WTC11 (cell line): ENCODE results near the gene LRRK2. TPM values are rescaled to one million over a fixed set of nuclear protein-coding genes. Genes with fewer than 3 reads are reported as not detected.

Source experiments
- ATAC-seq: fragments of 200-7000 bp; cut with Tn5 transposase; 2 replicates; pipeline ENCODE4 v1.10.0; 2021; ENCODE audit warnings: mild to moderate bottlenecking, moderate library complexity
- CTCF ChIA-PET: fragments of 300-600 bp; sonication (Branson Sonifier 250); formaldehyde crosslinking; loops from one replicate; lab custom pipeline; 2021; ENCODE audit warnings: antibody characterized with exemption; lab: Charles Lee
- POLR2A ChIA-PET: fragments of 350-600 bp; sonication (Branson Sonifier 250); formaldehyde crosslinking; loops from one replicate; lab custom pipeline; 2021; ENCODE audit warnings: antibody characterized with exemption; lab: Charles Lee
- DNase-seq: peaks from one replicate; pipeline ENCODE4 v3.0.0; 2021; ENCODE audit warnings: low spot score
- H3K27ac Mint-ChIP-seq: 2 replicates; pipeline ENCODE4 v1.8.0; 2021; ENCODE audit warnings: mixed read lengths
- H3K27me3 Mint-ChIP-seq: 2 replicates; pipeline ENCODE4 v1.8.0; 2021; ENCODE audit warnings: low read depth, mild to moderate bottlenecking, moderate library complexity, mixed read lengths
- H3K36me3 Mint-ChIP-seq: 2 replicates; pipeline ENCODE4 v1.8.0; 2021; ENCODE audit warnings: mixed read lengths
- H3K4me1 Mint-ChIP-seq: 2 replicates; pipeline ENCODE4 v1.8.0; 2022; ENCODE audit warnings: mixed read lengths
- H3K4me3 Mint-ChIP-seq: 2 replicates; pipeline ENCODE4 v1.8.0; 2021; ENCODE audit warnings: mild to moderate bottlenecking, moderate library complexity, mixed read lengths
- H3K9me3 Mint-ChIP-seq: 2 replicates; pipeline ENCODE4 v1.8.0; 2021; ENCODE audit warnings: mixed read lengths
- FOXK1 ChIP-seq: sonication (generic); formaldehyde crosslinking; IDR thresholded peaks from 2 replicates; pipeline ENCODE4 v1.8.0; 2022; ENCODE audit warnings: mild to moderate bottlenecking, moderate library complexity, missing genetic modification reagents
- GTF2I ChIP-seq: fragments of 250-450 bp; sonication (Bioruptor Pico); conservative IDR thresholded peaks from 2 replicates; pipeline ENCODE4 v1.4.0; 2021; ENCODE audit warnings: mild to moderate bottlenecking
- HMGA2 ChIP-seq: fragments of 250-450 bp; sonication (Bioruptor Pico); IDR thresholded peaks from 2 replicates; pipeline ENCODE4 v1.4.0; 2021; ENCODE audit warnings: mild to moderate bottlenecking, moderate library complexity
- NFYB ChIP-seq: sonication (generic); formaldehyde crosslinking; conservative IDR thresholded peaks from 2 replicates; pipeline ENCODE4 v1.8.0; 2022; ENCODE audit warnings: low read depth, missing genetic modification reagents
- NR1H2 ChIP-seq: sonication (generic); formaldehyde crosslinking; IDR thresholded peaks from 2 replicates; pipeline ENCODE4 v1.9.0; 2021; ENCODE audit warnings: mild to moderate bottlenecking, moderate library complexity, missing genetic modification reagents
- NR2C2 ChIP-seq: sonication (generic); formaldehyde crosslinking; IDR thresholded peaks from 2 replicates; pipeline ENCODE4 v1.8.0; 2022; ENCODE audit warnings: mild to moderate bottlenecking, missing genetic modification reagents
- RORB ChIP-seq: fragments of 250-450 bp; sonication (Bioruptor Pico); IDR thresholded peaks from 2 replicates; pipeline ENCODE4 v1.9.0; 2021; ENCODE audit warnings: mild to moderate bottlenecking
- SMAD4 ChIP-seq: sonication (generic); formaldehyde crosslinking; IDR thresholded peaks from 2 replicates; pipeline ENCODE4 v1.8.0; 2022; ENCODE audit warnings: mild to moderate bottlenecking, missing genetic modification reagents
- SP1 ChIP-seq: sonication (generic); formaldehyde crosslinking; conservative IDR thresholded peaks from 2 replicates; pipeline ENCODE4 v1.8.1; 2022; ENCODE audit warnings: missing genetic modification reagents
- total RNA-seq: library from RNA; stranded (reverse); gene quantifications from 3 replicates; pipeline ENCODE4 v1.2.3, GENCODE V29; 2021
- TF ChIP-seq, protein P1 (sequence below): sonication (generic); formaldehyde crosslinking; conservative IDR thresholded peaks from 2 replicates; pipeline ENCODE4 v1.8.1; 2023; ENCODE audit warnings: mild to moderate bottlenecking, low read depth, missing genetic modification reagents, moderate library complexity
- TF ChIP-seq, protein P2 (sequence below): fragments of 250-450 bp; sonication (Bioruptor Pico); IDR thresholded peaks from 2 replicates; pipeline ENCODE4 v1.9.0; 2021; ENCODE audit warnings: mild to moderate bottlenecking, borderline replicate concordance
- TF ChIP-seq, protein P3 (sequence below): sonication (generic); formaldehyde crosslinking; IDR thresholded peaks from 2 replicates; pipeline ENCODE4 v1.8.1; 2022; ENCODE audit warnings: low read depth, mild to moderate bottlenecking, moderate library complexity, missing genetic modification reagents, borderline replicate concordance
- TF ChIP-seq, protein P4 (sequence below): sonication (generic); formaldehyde crosslinking; IDR thresholded peaks from 2 replicates; pipeline ENCODE4 v1.8.1; 2023; ENCODE audit warnings: mild to moderate bottlenecking, missing genetic modification reagents
- TF ChIP-seq, protein P5 (sequence below): fragments of 250-450 bp; sonication (Bioruptor Pico); IDR thresholded peaks from 2 replicates; pipeline ENCODE4 v1.9.0; 2021; ENCODE audit warnings: mild to moderate bottlenecking
- TF ChIP-seq, protein P6 (sequence below): sonication (generic); formaldehyde crosslinking; IDR thresholded peaks from 2 replicates; pipeline ENCODE4 v1.8.0; 2022; ENCODE audit warnings: missing genetic modification reagents
- TF ChIP-seq, protein P7 (sequence below): fragments of 250-450 bp; sonication (Bioruptor Pico); IDR thresholded peaks from 2 replicates; pipeline ENCODE4 v1.9.0; 2021; ENCODE audit warnings: mild to moderate bottlenecking
- TF ChIP-seq, protein P8 (sequence below): fragments of 250-450 bp; sonication (Bioruptor Pico); IDR thresholded peaks from 2 replicates; pipeline ENCODE4 v1.9.0; 2021; ENCODE audit warnings: moderate library complexity, mild to moderate bottlenecking, inconsistent platforms, borderline replicate concordance

The LRRK2 gene
- total RNA-seq, 1 experiment from 2014 or later: 0.46 TPM

DNA sequence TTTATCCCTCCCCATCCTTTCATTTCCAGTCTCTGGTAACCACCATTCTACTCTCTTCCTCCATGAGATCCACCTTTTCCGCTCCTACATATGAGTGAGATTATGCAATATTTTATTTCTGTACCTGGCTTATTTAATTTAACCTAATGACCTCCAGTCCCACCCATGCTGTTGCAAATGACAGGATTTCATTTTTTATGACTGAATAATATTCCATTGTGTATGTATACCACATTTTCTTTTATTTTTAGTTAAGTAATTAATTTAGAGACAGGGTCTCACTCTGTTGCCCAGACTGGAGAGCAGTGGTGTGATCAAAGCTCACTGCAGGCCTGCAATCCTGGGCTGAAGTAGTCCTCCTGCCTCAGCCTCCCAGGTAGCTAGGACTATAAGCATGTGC lies 2.6 kb downstream of the LRRK2 start (continued):
- TF ChIP-seq, protein P1, sequence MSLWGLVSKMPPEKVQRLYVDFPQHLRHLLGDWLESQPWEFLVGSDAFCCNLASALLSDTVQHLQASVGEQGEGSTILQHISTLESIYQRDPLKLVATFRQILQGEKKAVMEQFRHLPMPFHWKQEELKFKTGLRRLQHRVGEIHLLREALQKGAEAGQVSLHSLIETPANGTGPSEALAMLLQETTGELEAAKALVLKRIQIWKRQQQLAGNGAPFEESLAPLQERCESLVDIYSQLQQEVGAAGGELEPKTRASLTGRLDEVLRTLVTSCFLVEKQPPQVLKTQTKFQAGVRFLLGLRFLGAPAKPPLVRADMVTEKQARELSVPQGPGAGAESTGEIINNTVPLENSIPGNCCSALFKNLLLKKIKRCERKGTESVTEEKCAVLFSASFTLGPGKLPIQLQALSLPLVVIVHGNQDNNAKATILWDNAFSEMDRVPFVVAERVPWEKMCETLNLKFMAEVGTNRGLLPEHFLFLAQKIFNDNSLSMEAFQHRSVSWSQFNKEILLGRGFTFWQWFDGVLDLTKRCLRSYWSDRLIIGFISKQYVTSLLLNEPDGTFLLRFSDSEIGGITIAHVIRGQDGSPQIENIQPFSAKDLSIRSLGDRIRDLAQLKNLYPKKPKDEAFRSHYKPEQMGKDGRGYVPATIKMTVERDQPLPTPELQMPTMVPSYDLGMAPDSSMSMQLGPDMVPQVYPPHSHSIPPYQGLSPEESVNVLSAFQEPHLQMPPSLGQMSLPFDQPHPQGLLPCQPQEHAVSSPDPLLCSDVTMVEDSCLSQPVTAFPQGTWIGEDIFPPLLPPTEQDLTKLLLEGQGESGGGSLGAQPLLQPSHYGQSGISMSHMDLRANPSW (CRISPR knock-in tag): no peak
- TF ChIP-seq NR1H2 (CRISPR knock-in tag): no peak
- TF ChIP-seq FOXK1 (CRISPR knock-in tag): no peak
- TF ChIP-seq SP1: no peak
- no peak for TF ChIP-seq NFYB (CRISPR knock-in tag)
- no peak for TF ChIP-seq HMGA2 (CRISPR knock-in tag)
- no peak for TF ChIP-seq GTF2I
- TF ChIP-seq NR2C2: no peak
- TF ChIP-seq, all 79 proteins: peak for 0

DNA sequence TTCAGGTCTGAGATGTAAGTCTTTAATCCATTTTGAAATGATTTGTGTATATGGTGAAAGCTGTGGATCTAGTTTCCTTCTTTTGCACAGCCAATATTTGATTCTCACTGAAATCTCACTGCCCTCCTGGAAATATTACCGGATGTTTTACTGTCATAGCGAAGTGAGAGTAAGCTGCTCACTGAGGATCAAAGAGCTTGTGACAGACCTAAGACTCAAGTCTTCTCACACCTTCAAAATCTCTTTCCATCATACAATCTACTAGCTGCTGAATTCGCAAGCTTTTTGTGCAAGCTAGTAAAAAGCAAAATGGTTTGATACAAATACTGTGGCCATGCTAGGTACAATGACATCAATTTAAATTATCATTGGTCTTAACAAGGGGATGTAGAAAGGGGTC lies 3.9 kb downstream of the LRRK2 start:
- H3K4me1 Mint-ChIP-seq: peaks cover 22% of the 10 kb centered on the region
- H3K4me3 Mint-ChIP-seq: no peak overlapping the region
- peaks cover 25% of the 10 kb centered on the region for H3K27me3 Mint-ChIP-seq
- DNase-seq: no peak
- CTCF ChIA-PET: no interaction called here
- H3K9me3 Mint-ChIP-seq: peaks cover 9% of the 10 kb centered on the region
- no peak overlapping the region for H3K27ac Mint-ChIP-seq
- POLR2A ChIA-PET: no interaction called here
- H3K36me3 Mint-ChIP-seq: no peaks in the 10 kb centered on the region
- ATAC-seq: no peak
- TF ChIP-seq, protein P2, sequence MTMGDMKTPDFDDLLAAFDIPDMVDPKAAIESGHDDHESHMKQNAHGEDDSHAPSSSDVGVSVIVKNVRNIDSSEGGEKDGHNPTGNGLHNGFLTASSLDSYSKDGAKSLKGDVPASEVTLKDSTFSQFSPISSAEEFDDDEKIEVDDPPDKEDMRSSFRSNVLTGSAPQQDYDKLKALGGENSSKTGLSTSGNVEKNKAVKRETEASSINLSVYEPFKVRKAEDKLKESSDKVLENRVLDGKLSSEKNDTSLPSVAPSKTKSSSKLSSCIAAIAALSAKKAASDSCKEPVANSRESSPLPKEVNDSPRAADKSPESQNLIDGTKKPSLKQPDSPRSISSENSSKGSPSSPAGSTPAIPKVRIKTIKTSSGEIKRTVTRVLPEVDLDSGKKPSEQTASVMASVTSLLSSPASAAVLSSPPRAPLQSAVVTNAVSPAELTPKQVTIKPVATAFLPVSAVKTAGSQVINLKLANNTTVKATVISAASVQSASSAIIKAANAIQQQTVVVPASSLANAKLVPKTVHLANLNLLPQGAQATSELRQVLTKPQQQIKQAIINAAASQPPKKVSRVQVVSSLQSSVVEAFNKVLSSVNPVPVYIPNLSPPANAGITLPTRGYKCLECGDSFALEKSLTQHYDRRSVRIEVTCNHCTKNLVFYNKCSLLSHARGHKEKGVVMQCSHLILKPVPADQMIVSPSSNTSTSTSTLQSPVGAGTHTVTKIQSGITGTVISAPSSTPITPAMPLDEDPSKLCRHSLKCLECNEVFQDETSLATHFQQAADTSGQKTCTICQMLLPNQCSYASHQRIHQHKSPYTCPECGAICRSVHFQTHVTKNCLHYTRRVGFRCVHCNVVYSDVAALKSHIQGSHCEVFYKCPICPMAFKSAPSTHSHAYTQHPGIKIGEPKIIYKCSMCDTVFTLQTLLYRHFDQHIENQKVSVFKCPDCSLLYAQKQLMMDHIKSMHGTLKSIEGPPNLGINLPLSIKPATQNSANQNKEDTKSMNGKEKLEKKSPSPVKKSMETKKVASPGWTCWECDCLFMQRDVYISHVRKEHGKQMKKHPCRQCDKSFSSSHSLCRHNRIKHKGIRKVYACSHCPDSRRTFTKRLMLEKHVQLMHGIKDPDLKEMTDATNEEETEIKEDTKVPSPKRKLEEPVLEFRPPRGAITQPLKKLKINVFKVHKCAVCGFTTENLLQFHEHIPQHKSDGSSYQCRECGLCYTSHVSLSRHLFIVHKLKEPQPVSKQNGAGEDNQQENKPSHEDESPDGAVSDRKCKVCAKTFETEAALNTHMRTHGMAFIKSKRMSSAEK: no peak
- TF ChIP-seq SMAD4 (CRISPR knock-in tag): no peak
- TF ChIP-seq, protein P3, sequence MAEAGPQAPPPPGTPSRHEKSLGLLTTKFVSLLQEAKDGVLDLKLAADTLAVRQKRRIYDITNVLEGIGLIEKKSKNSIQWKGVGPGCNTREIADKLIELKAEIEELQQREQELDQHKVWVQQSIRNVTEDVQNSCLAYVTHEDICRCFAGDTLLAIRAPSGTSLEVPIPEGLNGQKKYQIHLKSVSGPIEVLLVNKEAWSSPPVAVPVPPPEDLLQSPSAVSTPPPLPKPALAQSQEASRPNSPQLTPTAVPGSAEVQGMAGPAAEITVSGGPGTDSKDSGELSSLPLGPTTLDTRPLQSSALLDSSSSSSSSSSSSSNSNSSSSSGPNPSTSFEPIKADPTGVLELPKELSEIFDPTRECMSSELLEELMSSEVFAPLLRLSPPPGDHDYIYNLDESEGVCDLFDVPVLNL (CRISPR knock-in tag): no peak
- TF ChIP-seq, protein P4, sequence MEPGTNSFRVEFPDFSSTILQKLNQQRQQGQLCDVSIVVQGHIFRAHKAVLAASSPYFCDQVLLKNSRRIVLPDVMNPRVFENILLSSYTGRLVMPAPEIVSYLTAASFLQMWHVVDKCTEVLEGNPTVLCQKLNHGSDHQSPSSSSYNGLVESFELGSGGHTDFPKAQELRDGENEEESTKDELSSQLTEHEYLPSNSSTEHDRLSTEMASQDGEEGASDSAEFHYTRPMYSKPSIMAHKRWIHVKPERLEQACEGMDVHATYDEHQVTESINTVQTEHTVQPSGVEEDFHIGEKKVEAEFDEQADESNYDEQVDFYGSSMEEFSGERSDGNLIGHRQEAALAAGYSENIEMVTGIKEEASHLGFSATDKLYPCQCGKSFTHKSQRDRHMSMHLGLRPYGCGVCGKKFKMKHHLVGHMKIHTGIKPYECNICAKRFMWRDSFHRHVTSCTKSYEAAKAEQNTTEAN (CRISPR knock-in tag): no peak
- TF ChIP-seq, protein P5, sequence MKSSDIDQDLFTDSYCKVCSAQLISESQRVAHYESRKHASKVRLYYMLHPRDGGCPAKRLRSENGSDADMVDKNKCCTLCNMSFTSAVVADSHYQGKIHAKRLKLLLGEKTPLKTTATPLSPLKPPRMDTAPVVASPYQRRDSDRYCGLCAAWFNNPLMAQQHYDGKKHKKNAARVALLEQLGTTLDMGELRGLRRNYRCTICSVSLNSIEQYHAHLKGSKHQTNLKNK (CRISPR knock-in tag): no peak
- TF ChIP-seq, protein P6, sequence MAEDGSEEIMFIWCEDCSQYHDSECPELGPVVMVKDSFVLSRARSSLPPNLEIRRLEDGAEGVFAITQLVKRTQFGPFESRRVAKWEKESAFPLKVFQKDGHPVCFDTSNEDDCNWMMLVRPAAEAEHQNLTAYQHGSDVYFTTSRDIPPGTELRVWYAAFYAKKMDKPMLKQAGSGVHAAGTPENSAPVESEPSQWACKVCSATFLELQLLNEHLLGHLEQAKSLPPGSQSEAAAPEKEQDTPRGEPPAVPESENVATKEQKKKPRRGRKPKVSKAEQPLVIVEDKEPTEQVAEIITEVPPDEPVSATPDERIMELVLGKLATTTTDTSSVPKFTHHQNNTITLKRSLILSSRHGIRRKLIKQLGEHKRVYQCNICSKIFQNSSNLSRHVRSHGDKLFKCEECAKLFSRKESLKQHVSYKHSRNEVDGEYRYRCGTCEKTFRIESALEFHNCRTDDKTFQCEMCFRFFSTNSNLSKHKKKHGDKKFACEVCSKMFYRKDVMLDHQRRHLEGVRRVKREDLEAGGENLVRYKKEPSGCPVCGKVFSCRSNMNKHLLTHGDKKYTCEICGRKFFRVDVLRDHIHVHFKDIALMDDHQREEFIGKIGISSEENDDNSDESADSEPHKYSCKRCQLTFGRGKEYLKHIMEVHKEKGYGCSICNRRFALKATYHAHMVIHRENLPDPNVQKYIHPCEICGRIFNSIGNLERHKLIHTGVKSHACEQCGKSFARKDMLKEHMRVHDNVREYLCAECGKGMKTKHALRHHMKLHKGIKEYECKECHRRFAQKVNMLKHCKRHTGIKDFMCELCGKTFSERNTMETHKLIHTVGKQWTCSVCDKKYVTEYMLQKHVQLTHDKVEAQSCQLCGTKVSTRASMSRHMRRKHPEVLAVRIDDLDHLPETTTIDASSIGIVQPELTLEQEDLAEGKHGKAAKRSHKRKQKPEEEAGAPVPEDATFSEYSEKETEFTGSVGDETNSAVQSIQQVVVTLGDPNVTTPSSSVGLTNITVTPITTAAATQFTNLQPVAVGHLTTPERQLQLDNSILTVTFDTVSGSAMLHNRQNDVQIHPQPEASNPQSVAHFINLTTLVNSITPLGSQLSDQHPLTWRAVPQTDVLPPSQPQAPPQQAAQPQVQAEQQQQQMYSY (CRISPR knock-in tag): no peak
- no peak for TF ChIP-seq NR1H2 (CRISPR knock-in tag)
- no peak for TF ChIP-seq FOXK1 (CRISPR knock-in tag)
- TF ChIP-seq, protein P7, sequence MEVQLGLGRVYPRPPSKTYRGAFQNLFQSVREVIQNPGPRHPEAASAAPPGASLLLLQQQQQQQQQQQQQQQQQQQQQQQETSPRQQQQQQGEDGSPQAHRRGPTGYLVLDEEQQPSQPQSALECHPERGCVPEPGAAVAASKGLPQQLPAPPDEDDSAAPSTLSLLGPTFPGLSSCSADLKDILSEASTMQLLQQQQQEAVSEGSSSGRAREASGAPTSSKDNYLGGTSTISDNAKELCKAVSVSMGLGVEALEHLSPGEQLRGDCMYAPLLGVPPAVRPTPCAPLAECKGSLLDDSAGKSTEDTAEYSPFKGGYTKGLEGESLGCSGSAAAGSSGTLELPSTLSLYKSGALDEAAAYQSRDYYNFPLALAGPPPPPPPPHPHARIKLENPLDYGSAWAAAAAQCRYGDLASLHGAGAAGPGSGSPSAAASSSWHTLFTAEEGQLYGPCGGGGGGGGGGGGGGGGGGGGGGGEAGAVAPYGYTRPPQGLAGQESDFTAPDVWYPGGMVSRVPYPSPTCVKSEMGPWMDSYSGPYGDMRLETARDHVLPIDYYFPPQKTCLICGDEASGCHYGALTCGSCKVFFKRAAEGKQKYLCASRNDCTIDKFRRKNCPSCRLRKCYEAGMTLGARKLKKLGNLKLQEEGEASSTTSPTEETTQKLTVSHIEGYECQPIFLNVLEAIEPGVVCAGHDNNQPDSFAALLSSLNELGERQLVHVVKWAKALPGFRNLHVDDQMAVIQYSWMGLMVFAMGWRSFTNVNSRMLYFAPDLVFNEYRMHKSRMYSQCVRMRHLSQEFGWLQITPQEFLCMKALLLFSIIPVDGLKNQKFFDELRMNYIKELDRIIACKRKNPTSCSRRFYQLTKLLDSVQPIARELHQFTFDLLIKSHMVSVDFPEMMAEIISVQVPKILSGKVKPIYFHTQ (CRISPR knock-in tag): no peak
- TF ChIP-seq RORB (CRISPR knock-in tag): no peak
- TF ChIP-seq, protein P8, sequence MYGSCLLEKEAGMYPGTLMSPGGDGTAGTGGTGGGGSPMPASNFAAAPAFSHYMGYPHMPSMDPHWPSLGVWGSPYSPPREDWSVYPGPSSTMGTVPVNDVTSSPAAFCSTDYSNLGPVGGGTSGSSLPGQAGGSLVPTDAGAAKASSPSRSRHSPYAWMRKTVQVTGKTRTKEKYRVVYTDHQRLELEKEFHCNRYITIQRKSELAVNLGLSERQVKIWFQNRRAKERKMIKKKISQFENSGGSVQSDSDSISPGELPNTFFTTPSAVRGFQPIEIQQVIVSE (CRISPR knock-in tag): no peak
